H1 (cell line): ENCODE data around the gene HECTD3. TPM values are rescaled to one million over a fixed set of nuclear protein-coding genes. Genes with fewer than 3 reads are reported as not detected.

Experiments
- CTCF ChIA-PET: fragments of 300-600 bp; sonication (Branson Sonifier 250); formaldehyde crosslinking; loops from one replicate; lab custom pipeline; 2021; ENCODE audit not compliant: partially characterized antibody; lab: Charles Lee
- POLR2A ChIA-PET: fragments of 300-600 bp; sonication (Branson Sonifier 250); formaldehyde crosslinking; loops from one replicate; lab custom pipeline; 2021; ENCODE audit warnings: inconsistent platforms; ENCODE audit not compliant: partially characterized antibody; lab: Charles Lee
- DNase-seq, 2 experiments: peaks; one replicate each; pipeline versions ENCODE4 v3.0.0 to v3.0.0-alpha.2; 2010 to 2022; ENCODE audit warnings: low spot score in 2 of 2, low read depth in 1 of 2, mixed read lengths in 1 of 2
- FAIRE-seq: peaks from 2 replicates; lab custom pipeline; 2011; peaks lifted over from hg19 to GRCh38; lab: Jason Lieb, UNC
- H2AFZ ChIP-seq: 2 replicates; pipeline ENCODE4 v1.8.1; 2012; ENCODE audit warnings: low read length, inconsistent platforms
- H2AK5ac ChIP-seq: 2 replicates; pipeline ENCODE4 v1.6.1; 2013; ENCODE audit warnings: low read depth, low read length
- H2BK120ac ChIP-seq: replicated peaks from 2 replicates; pipeline ENCODE3; 2013; ENCODE audit warnings: low read depth, low read length, inconsistent platforms
- H2BK12ac ChIP-seq: 2 replicates; pipeline ENCODE4 v1.6.1; 2013; ENCODE audit warnings: low read depth, low read length
- H2BK15ac ChIP-seq: 2 replicates; pipeline ENCODE4 v1.6.1; 2013; ENCODE audit warnings: low read length
- H2BK20ac ChIP-seq: 2 replicates; pipeline ENCODE4 v1.6.1; 2013; ENCODE audit warnings: low read length
- H2BK5ac ChIP-seq: 2 replicates; pipeline ENCODE4 v1.6.1; 2013; ENCODE audit warnings: low read depth, low read length
- H3K14ac ChIP-seq: 2 replicates; pipeline ENCODE4 v1.6.1; 2013; ENCODE audit warnings: inconsistent platforms; ENCODE audit not compliant: insufficient read length
- H3K18ac ChIP-seq: 2 replicates; pipeline ENCODE4 v1.6.1; 2013; ENCODE audit warnings: low read length; ENCODE audit errors: extremely low read depth
- H3K23ac ChIP-seq: 2 replicates; pipeline ENCODE4 v1.6.1; 2013; ENCODE audit warnings: inconsistent platforms; ENCODE audit not compliant: insufficient read length
- H3K23me2 ChIP-seq: 2 replicates; pipeline ENCODE4 v1.6.1; 2013; ENCODE audit warnings: low read depth, low read length
- H3K27ac ChIP-seq: 2 replicates; pipeline ENCODE4 v1.6.1; 2011; ENCODE audit warnings: low read depth, low read length, inconsistent platforms
- H3K27me3 ChIP-seq, 4 experiments: replicated peaks in 1 of 4; 1 replicate in 1 of 4; 2 replicates in 3 of 4; pipeline versions ENCODE4 v1.6.1 to v1.8.1; 2011 to 2013; ENCODE audit warnings: low read length in 3 of 4, mild to moderate bottlenecking in 3 of 4, inconsistent platforms in 2 of 4, mixed read lengths in 2 of 4, moderate library complexity in 1 of 4; ENCODE audit not compliant: control insufficient read depth in 3 of 4, insufficient read depth in 3 of 4; ENCODE audit errors: extremely low read depth in 1 of 4
- H3K36me3 ChIP-seq, 4 experiments: 2 replicates each; pipeline versions ENCODE4 v1.6.1 to v1.8.1; 2011 to 2013; ENCODE audit warnings: mild to moderate bottlenecking in 4 of 4, low read length in 3 of 4, moderate library complexity in 2 of 4, control low read depth in 1 of 4, inconsistent platforms in 1 of 4; ENCODE audit not compliant: insufficient read depth in 4 of 4, control insufficient read depth in 2 of 4
- H3K4ac ChIP-seq: replicated peaks from 2 replicates; pipeline ENCODE3; 2013; ENCODE audit warnings: low read length, low read depth, mixed read lengths, inconsistent platforms; ENCODE audit not compliant: insufficient read length
- H3K4me1 ChIP-seq, 4 experiments: replicated peaks in 1 of 4; 1 replicate in 1 of 4; 2 replicates in 3 of 4; pipeline versions ENCODE4 v1.6.1 to v1.8.1; 2011 to 2013; ENCODE audit warnings: low read length in 3 of 4, inconsistent platforms in 2 of 4, mixed read lengths in 1 of 4; ENCODE audit not compliant: insufficient read depth in 4 of 4, control insufficient read depth in 3 of 4
- H3K4me2 ChIP-seq, 2 experiments: 2 replicates each; pipeline versions ENCODE4 v1.6.1 to v1.8.1; 2011 to 2013; ENCODE audit warnings: low read depth in 2 of 2, low read length in 2 of 2, control low read depth in 1 of 2, inconsistent platforms in 1 of 2, mild to moderate bottlenecking in 1 of 2; ENCODE audit not compliant: insufficient read depth in 1 of 2
- H3K4me3 ChIP-seq, 4 experiments: fragments of 200-600, 300-600 bp in 1 of 4; sonication (generic), shearing (Covaris generic), sonication (Bioruptor Twin) in 1 of 4; 2 replicates each; pipeline versions ENCODE4 v1.5.1 to v1.8.1; 2011 to 2016; ENCODE audit warnings: low read length in 4 of 4, low read depth in 3 of 4, control low read depth in 2 of 4, inconsistent platforms in 2 of 4, mild to moderate bottlenecking in 2 of 4, mixed read lengths in 1 of 4, moderate library complexity in 1 of 4; ENCODE audit not compliant: insufficient read depth in 2 of 4; ENCODE audit errors: extremely low read depth in 1 of 4
- H3K56ac ChIP-seq: replicated peaks from 2 replicates; pipeline ENCODE3; 2013; ENCODE audit warnings: low read depth, mild to moderate bottlenecking, mixed read lengths, low read length, inconsistent platforms; ENCODE audit not compliant: insufficient read length
- H3K79me1 ChIP-seq: 2 replicates; pipeline ENCODE4 v1.6.1; 2013; ENCODE audit warnings: low read depth, low read length, control low read depth
- H3K79me2 ChIP-seq, 2 experiments: 2 replicates each; pipeline versions ENCODE4 v1.6.1 to v1.8.1; 2012 to 2013; ENCODE audit warnings: low read length in 2 of 2, mild to moderate bottlenecking in 2 of 2, inconsistent platforms in 1 of 2; ENCODE audit not compliant: insufficient read depth in 2 of 2, control insufficient read depth in 1 of 2
- H3K9ac ChIP-seq, 4 experiments: replicated peaks in 1 of 4; 1 replicate in 1 of 4; 2 replicates in 3 of 4; pipeline versions ENCODE4 v1.6.1 to v1.8.1; 2011 to 2013; ENCODE audit warnings: low read depth in 3 of 4, low read length in 3 of 4, control low read depth in 2 of 4, mild to moderate bottlenecking in 2 of 4, moderate library complexity in 2 of 4, inconsistent platforms in 1 of 4; ENCODE audit errors: extremely low read depth in 1 of 4
- H3K9me3 ChIP-seq, 2 experiments: 2 replicates each; pipeline versions ENCODE4 v1.6.1 to v1.8.1; 2012 to 2013; ENCODE audit warnings: mild to moderate bottlenecking in 2 of 2, moderate library complexity in 2 of 2, control low read depth in 1 of 2, inconsistent platforms in 1 of 2, low read depth in 1 of 2, low read length in 1 of 2, mixed read lengths in 1 of 2; ENCODE audit not compliant: insufficient read depth in 2 of 2
- H4K20me1 ChIP-seq, 2 experiments: replicated peaks in 1 of 2; 2 replicates each; pipeline versions ENCODE3 to v1.8.1; 2011 to 2013; ENCODE audit warnings: inconsistent platforms in 2 of 2, low read length in 2 of 2, mild to moderate bottlenecking in 1 of 2; ENCODE audit not compliant: insufficient read depth in 2 of 2, control insufficient read depth in 1 of 2
- H4K5ac ChIP-seq: 2 replicates; pipeline ENCODE4 v1.6.1; 2013; ENCODE audit warnings: low read length, low read depth, mixed read lengths, inconsistent platforms; ENCODE audit not compliant: insufficient read length
- H4K8ac ChIP-seq: 2 replicates; pipeline ENCODE4 v1.8.0; 2013; ENCODE audit warnings: mild to moderate bottlenecking, moderate library complexity, low read length, inconsistent platforms; ENCODE audit not compliant: insufficient read depth; ENCODE audit errors: extremely low read depth
- H4K91ac ChIP-seq: replicated peaks from 2 replicates; pipeline ENCODE3; 2013; ENCODE audit warnings: low read length, mixed read lengths, inconsistent platforms; ENCODE audit not compliant: insufficient read length
- BRCA1 ChIP-seq: IDR thresholded peaks from 2 replicates; pipeline ENCODE4 v1.6.1; 2012; ENCODE audit warnings: low read depth, low read length, improper control_type of control experiment
- CTCF ChIP-seq, 3 experiments: IDR thresholded peaks; 1 replicate in 2 of 3; 2 replicates in 1 of 3; pipeline versions ENCODE4 v1.5.1 to v1.6.1; 2011; ENCODE audit warnings: low read length in 3 of 3, mild to moderate bottlenecking in 3 of 3, inconsistent platforms in 2 of 3, low read depth in 1 of 3, moderate library complexity in 1 of 3; ENCODE audit not compliant: insufficient read depth in 1 of 3; ENCODE audit errors: control extremely low read depth in 1 of 3
- EZH2 ChIP-seq: fragments of 200-600 bp; sonication (generic); IDR thresholded peaks from 2 replicates; pipeline ENCODE4 v1.7.1; 2012; ENCODE audit warnings: low read depth, mild to moderate bottlenecking, moderate library complexity, low read length, inconsistent platforms; ENCODE audit not compliant: severe bottlenecking
- JUN ChIP-seq: IDR thresholded peaks from 2 replicates; pipeline ENCODE4 v1.6.1; 2011; ENCODE audit warnings: low read depth, mild to moderate bottlenecking, improper control_type of control experiment, low read length
- NANOG ChIP-seq: IDR thresholded peaks from 2 replicates; pipeline ENCODE4 v1.6.1; 2011; ENCODE audit warnings: low read length, low read depth, mild to moderate bottlenecking, inconsistent platforms; ENCODE audit not compliant: insufficient read depth, poor library complexity, severe bottlenecking
- POLR2A ChIP-seq, 2 experiments: IDR thresholded peaks; 1 replicate in 1 of 2; 2 replicates in 1 of 2; pipeline ENCODE4 v1.6.1; 2011; ENCODE audit warnings: low read depth in 2 of 2, low read length in 2 of 2, mild to moderate bottlenecking in 2 of 2; ENCODE audit errors: control extremely low read depth in 1 of 2
- RNF2 ChIP-seq: fragments of 200-900, 300-1000 bp; sonication (generic); IDR thresholded peaks from 2 replicates; pipeline ENCODE4 v1.7.1; 2016; ENCODE audit warnings: borderline replicate concordance, low read depth, mild to moderate bottlenecking, antibody characterized with exemption, low read length; ENCODE audit not compliant: poor library complexity, severe bottlenecking; ENCODE audit errors: missing control alignments
- SAP30 ChIP-seq: fragments of 300-600 bp; sonication (generic); IDR thresholded peaks from 2 replicates; pipeline ENCODE4 v1.7.1; 2012; ENCODE audit warnings: low read length, moderate library complexity, mild to moderate bottlenecking, inconsistent platforms; ENCODE audit not compliant: insufficient read depth, insufficient replicate concordance
- SP4 ChIP-seq: IDR thresholded peaks from 2 replicates; pipeline ENCODE4 v1.6.1; 2012; ENCODE audit warnings: low read length, inconsistent platforms
- TCF12 ChIP-seq: IDR thresholded peaks from 2 replicates; pipeline ENCODE4 v1.6.1; 2011; ENCODE audit warnings: low read depth, mild to moderate bottlenecking, low read length
- YY1 ChIP-seq: IDR thresholded peaks from 2 replicates; pipeline ENCODE4 v1.6.1; 2011; ENCODE audit warnings: low read depth, mild to moderate bottlenecking, low read length
- ZNF274 ChIP-seq: IDR thresholded peaks from 2 replicates; pipeline ENCODE4 v1.7.0; 2012; ENCODE audit warnings: low read length, borderline replicate concordance; ENCODE audit errors: extremely low read depth
- WGBS, 2 experiments: shearing (Covaris generic) in 1 of 2; methylation state at CpG; one replicate each; pipeline versions ENCODE4 v1.1.6 to v1.1.7; 2013 to 2015; ENCODE audit warnings: low lambda C conversion rate in 2 of 2, mixed read lengths in 2 of 2, inconsistent platforms in 1 of 2, low coverage in 1 of 2, missing lambda C conversion rate in 1 of 2; ENCODE audit not compliant: insufficient replicate concordance in 2 of 2, insufficient coverage in 1 of 2, insufficient read length in 1 of 2; ENCODE audit errors: extremely low coverage in 1 of 2, missing lambda C conversion rate in 1 of 2; 5-methylcytosine and 5-hydroxymethylcytosine counted together
- polyA plus RNA-seq, 7 experiments: library from polyadenylated mRNA; depleted of rRNA in 3 of 7; stranded (reverse) in 5 of 7; unstranded in 2 of 7; fragments of >200 nt in 5 of 7; fragments of 200-250 nt in 2 of 7; gene quantifications; 1 replicate in 5 of 7; 2 replicates in 1 of 7; 4 replicates in 1 of 7; pipeline versions ENCODE4 v1.2.1 to v1.2.3, GENCODE V29; 2011 to 2013; ENCODE audit warnings: missing spikeins in 2 of 7, mixed read lengths in 2 of 7
- total RNA-seq: library from RNA; stranded (reverse); fragmentation: NEBNext Ultra II Directional; extraction: Animal tissue kit (Norgen Biotek cat#: 25700); gene quantifications from 2 replicates; pipeline ENCODE4 v1.2.1, GENCODE V29; 2021

HECTD3 gene
- total and polyA plus RNA-seq, 2 of the 8 experiments (the other 6 are each of a cell fraction or from before 2014, with no cell fraction given) = 32.9 to 52.7 TPM

- Histone ChIP-seq H3K27me3 (no peaks in the 10 kb centered on the region), H3K79me2 (no peaks in the 10 kb centered on the region), H3K23me2 (no peaks in the 10 kb centered on the region), H4K5ac (no peak overlapping the region), H2AFZ (no peak overlapping the region), H2BK120ac (no peak overlapping the region), H3K9ac (no peak overlapping the region), H2BK5ac (no peak overlapping the region), H3K4me2 (no peak overlapping the region), H4K91ac (no peak overlapping the region), H3K27ac (no peak overlapping the region), H3K9me3 (no peaks in the 10 kb centered on the region), H3K18ac (no peak overlapping the region), H3K36me3 (no peaks in the 10 kb centered on the region), H3K56ac (no peak overlapping the region), H3K79me1 (no peaks in the 10 kb centered on the region), H4K8ac (no peak overlapping the region), H3K23ac (no peak overlapping the region), H2BK15ac (no peak overlapping the region), H2BK12ac (no peak overlapping the region), H4K20me1 (no peaks in the 10 kb centered on the region), H2BK20ac (no peak overlapping the region), H3K4me1 (peaks cover 0 to 3% (median 0%) of the 10 kb centered on the region in 4 experiments; a peak in 1 of 7 replicates), H3K4ac (no peak overlapping the region), H3K14ac (no peak overlapping the region), H3K4me3 (no peak overlapping the region), H2AK5ac (no peak overlapping the region)
- WGBS, 2 experiments = 75% methylated on average over 2 of the region's 2 CpGs; no CpG with 5 or more reads in 1 of the 2 experiments
- ChIA-PET POLR2A (no interaction called here), CTCF (no interaction called here)
- FAIRE-seq (no peak), DNase-seq (no peak)
- TF ChIP-seq CTCF (IDR thresholded peaks at IDR 0.05; ENCODE audit: control extremely low read depth in 1 of 3, insufficient read depth in 1 of 3, low read depth in 1 of 3, low read length in 3 of 3) = no peak
- TF ChIP-seq TCF12 = no peak
- TF ChIP-seq SAP30 = no peak
- no peak for TF ChIP-seq SP4
- TF ChIP-seq ZNF274 = no peak
- TF ChIP-seq JUN = no peak
- TF ChIP-seq EZH2 = no peak
- no peak for TF ChIP-seq POLR2A (IDR thresholded peaks at IDR 0.05; ENCODE audit: control extremely low read depth in 1 of 2, low read depth in 2 of 2, low read length in 2 of 2)
- TF ChIP-seq YY1 = no peak
- no peak for TF ChIP-seq BRCA1
- TF ChIP-seq RNF2 = no peak
- TF ChIP-seq NANOG = no peak
Observed at GRCh38 chr1:45038240-45038639, 27.1 kb upstream of the HECTD3 start.
